ENCODE measurements around the gene MEAF6. TPM values are rescaled to one million over a fixed set of nuclear protein-coding genes. Genes with fewer than 3 reads are reported as not detected.

The MEAF6 gene
- total and polyA plus RNA-seq, 7 donors, result 27.2 to 109 (median 35.4) TPM

- 51 to 96% (median 70%) methylated on average over 2 of the region's 2 CpGs for WGBS, 3 donors
- no peak for TF ChIP-seq CTCF (IDR thresholded peaks at IDR 0.05)
- no peak overlapping the region for H3K4me3 ChIP-seq
- no peak overlapping the region for H3K27ac ChIP-seq
- no peaks in the 10 kb centered on the region for H3K36me3 ChIP-seq (ENCODE audit: insufficient read depth in 1 of 2, low read depth in 1 of 2)
- intact Hi-C loops (cut with DNase I), result no loop called here
- DNase-seq (no peak), ATAC-seq (no peak)
- H3K9me3 ChIP-seq, result no peaks in the 10 kb centered on the region
- peaks cover 20% of the 10 kb centered on the region for H3K4me1 ChIP-seq
- H3K27me3 ChIP-seq (ENCODE audit: insufficient read depth in 3 of 3, low read length in 2 of 3), result no peaks in the 10 kb centered on the region
These were observed 50.1 kb downstream of the MEAF6 start for GRCh38 chr1:37464443-37464842.

GRCh38 chr1:37461698-37462436, 52.7 kb downstream of the MEAF6 start:
- DNase-seq (no peak), ATAC-seq (no peak)
- TF ChIP-seq CTCF (IDR thresholded peaks at IDR 0.05), result no peak
- H3K27ac ChIP-seq, result no peak overlapping the region
- no peak overlapping the region for H3K4me3 ChIP-seq
- intact Hi-C loops (cut with DNase I), result no loop called here
- H3K36me3 ChIP-seq (ENCODE audit: insufficient read depth in 1 of 2, low read depth in 1 of 2), result no peaks in the 10 kb centered on the region
- H3K9me3 ChIP-seq, result no peaks in the 10 kb centered on the region
- WGBS, 3 donors, result 88 to 90% (median 89%) methylated on average over 9 of the region's 9 CpGs
- no peaks in the 10 kb centered on the region for H3K27me3 ChIP-seq (ENCODE audit: insufficient read depth in 3 of 3, low read length in 2 of 3)
- H3K4me1 ChIP-seq, result peaks cover 20% of the 10 kb centered on the region

- WGBS, 3 donors, result 73 to 82% (median 80%) methylated on average over 3 of the region's 3 CpGs
- Histone ChIP-seq H3K4me3 (no peak overlapping the region), H3K36me3 (ENCODE audit: insufficient read depth in 1 of 2, low read depth in 1 of 2) (no peaks in the 10 kb centered on the region), H3K27ac (no peak overlapping the region), H3K4me1 (no peaks in the 10 kb centered on the region), H3K9me3 (no peaks in the 10 kb centered on the region), H3K27me3 (ENCODE audit: insufficient read depth in 3 of 3, low read length in 2 of 3) (no peaks in the 10 kb centered on the region)
- intact Hi-C loops (cut with DNase I), result loop anchor here in 1 of 2 donors (5.0 kb wide), 1 partner anchor 224 kb away; no protein-coding TSS in a partner anchor
- DNase-seq (no peak), ATAC-seq (no peak)
- TF ChIP-seq CTCF (IDR thresholded peaks at IDR 0.05), result no peak
These were observed 56.0 kb downstream of the MEAF6 start for GRCh38 chr1:37458551-37458950.

- intact Hi-C loops (cut with DNase I), result loop anchor here in 1 of 2 donors (5.0 kb wide), 1 partner anchor 226 kb away; no protein-coding TSS in a partner anchor
- Histone ChIP-seq H3K4me3 (no peak overlapping the region), H3K27ac (no peak overlapping the region), H3K4me1 (no peaks in the 10 kb centered on the region), H3K9me3 (no peaks in the 10 kb centered on the region), H3K27me3 (ENCODE audit: insufficient read depth in 3 of 3, low read length in 2 of 3) (no peaks in the 10 kb centered on the region), H3K36me3 (ENCODE audit: insufficient read depth in 1 of 2, low read depth in 1 of 2) (no peaks in the 10 kb centered on the region)
- no peak for TF ChIP-seq CTCF (IDR thresholded peaks at IDR 0.05)
- ATAC-seq (no peak), DNase-seq (no peak)
These were observed 58.0 kb downstream of the MEAF6 start for GRCh38 chr1:37456614-37457013.
